GM12864 (cell line): Measurements from ENCODE around the gene ARAP1.

Experiments used
- DNase-seq: peaks from one replicate; pipeline ENCODE4 v3.0.0-alpha.2; 2011; ENCODE audit warnings: low read depth
- H3K4me3 ChIP-seq: 2 replicates; pipeline ENCODE4 v1.5.1; 2011; ENCODE audit warnings: mild to moderate bottlenecking, low read depth, low read length, control low read depth
- CTCF ChIP-seq: IDR thresholded peaks from 2 replicates; pipeline ENCODE4 v1.5.1; 2011; ENCODE audit warnings: low read depth, mild to moderate bottlenecking, moderate library complexity, low read length, control low read depth, inconsistent platforms; ENCODE audit errors: missing control alignments

The ARAP1 gene

GRCh38 chr11:72724851-72725723 lies 27.1 kb downstream of the ARAP1 start:
- no peak overlapping the region for H3K4me3 ChIP-seq
- DNase-seq: peak; percentile 78
- peak; percentile 84 for TF ChIP-seq CTCF

- no peak for TF ChIP-seq CTCF
- DNase-seq: no peak
- no peak overlapping the region for H3K4me3 ChIP-seq
Measured at GRCh38 chr11:72724021-72724551, 28.1 kb downstream of the ARAP1 start.

GRCh38 chr11:72723508-72723907 lies 28.7 kb downstream of the ARAP1 start:
- no peak for DNase-seq
- TF ChIP-seq CTCF: no peak
- H3K4me3 ChIP-seq: no peak overlapping the region

- DNase-seq: peak; percentile 76
- TF ChIP-seq CTCF: no peak
- peak overlapping the region; percentile 72 for H3K4me3 ChIP-seq
Measured at GRCh38 chr11:72722050-72722748, 30.0 kb downstream of the ARAP1 start.

GRCh38 chr11:72721689-72722049 lies 30.5 kb downstream of the ARAP1 start:
- no peak for TF ChIP-seq CTCF
- DNase-seq: no peak
- peak overlapping the region; percentile 72 for H3K4me3 ChIP-seq

GRCh38 chr11:72721276-72721675 lies 30.9 kb downstream of the ARAP1 start:
- no peak for DNase-seq
- peak overlapping the region; percentile 72 for H3K4me3 ChIP-seq
- TF ChIP-seq CTCF: no peak
